Activated T-cell treated with anti-CD3 and anti-CD28 coated beads, Interleukin-2, amount 50 U/mL, for 1 hour (primary cell): ENCODE data around the gene CDC42EP5.

ENCODE experiments used
- DNase-seq: peaks from one replicate; pipeline ENCODE4 v3.0.0-alpha.2; 2020

CDC42EP5 gene

GRCh38 chr19:54422136-54422535 lies 51.0 kb downstream of the CDC42EP5 start:
- DNase-seq, result no peak

GRCh38 chr19:54421521-54421920 lies 51.6 kb downstream of the CDC42EP5 start:
- DNase-seq, result no peak

GRCh38 chr19:54421169-54421516 lies 52.0 kb downstream of the CDC42EP5 start:
- no peak for DNase-seq

GRCh38 chr19:54420383-54421168 lies 52.5 kb downstream of the CDC42EP5 start:
- DNase-seq, result no peak

GRCh38 chr19:54420068-54420382 lies 53.1 kb downstream of the CDC42EP5 start:
- no peak for DNase-seq

- DNase-seq, result no peak
Observed at GRCh38 chr19:54418930-54419800, 53.9 kb downstream of the CDC42EP5 start.

GRCh38 chr19:54418030-54418929 lies 54.8 kb downstream of the CDC42EP5 start:
- no peak for DNase-seq

- DNase-seq, result no peak
Observed at GRCh38 chr19:54416695-54417491, 56.2 kb downstream of the CDC42EP5 start.

GRCh38 chr19:54415901-54416673 lies 57.0 kb downstream of the CDC42EP5 start:
- DNase-seq, result no peak

GRCh38 chr19:54415208-54415900 lies 57.7 kb downstream of the CDC42EP5 start, which contains the start of gene TTYH1:
TTYH1 (plus strand) TSS chr19:54415464; CDS start chr19:54415553, 89 bp downstream.
- peak; percentile 60 for DNase-seq
